GM18909 (cell line): ENCODE measurements around the gene DNAJC2.

Source experiments
- ATAC-seq: cut with Tn5 transposase; IDR thresholded peaks from one replicate; pipeline ENCODE4 v1.9.1; 2021; ENCODE audit warnings: mild to moderate bottlenecking; ENCODE audit not compliant: unreplicated experiment, poor library complexity

Gene DNAJC2, protein sequence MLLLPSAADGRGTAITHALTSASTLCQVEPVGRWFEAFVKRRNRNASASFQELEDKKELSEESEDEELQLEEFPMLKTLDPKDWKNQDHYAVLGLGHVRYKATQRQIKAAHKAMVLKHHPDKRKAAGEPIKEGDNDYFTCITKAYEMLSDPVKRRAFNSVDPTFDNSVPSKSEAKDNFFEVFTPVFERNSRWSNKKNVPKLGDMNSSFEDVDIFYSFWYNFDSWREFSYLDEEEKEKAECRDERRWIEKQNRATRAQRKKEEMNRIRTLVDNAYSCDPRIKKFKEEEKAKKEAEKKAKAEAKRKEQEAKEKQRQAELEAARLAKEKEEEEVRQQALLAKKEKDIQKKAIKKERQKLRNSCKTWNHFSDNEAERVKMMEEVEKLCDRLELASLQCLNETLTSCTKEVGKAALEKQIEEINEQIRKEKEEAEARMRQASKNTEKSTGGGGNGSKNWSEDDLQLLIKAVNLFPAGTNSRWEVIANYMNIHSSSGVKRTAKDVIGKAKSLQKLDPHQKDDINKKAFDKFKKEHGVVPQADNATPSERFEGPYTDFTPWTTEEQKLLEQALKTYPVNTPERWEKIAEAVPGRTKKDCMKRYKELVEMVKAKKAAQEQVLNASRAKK

DNA sequence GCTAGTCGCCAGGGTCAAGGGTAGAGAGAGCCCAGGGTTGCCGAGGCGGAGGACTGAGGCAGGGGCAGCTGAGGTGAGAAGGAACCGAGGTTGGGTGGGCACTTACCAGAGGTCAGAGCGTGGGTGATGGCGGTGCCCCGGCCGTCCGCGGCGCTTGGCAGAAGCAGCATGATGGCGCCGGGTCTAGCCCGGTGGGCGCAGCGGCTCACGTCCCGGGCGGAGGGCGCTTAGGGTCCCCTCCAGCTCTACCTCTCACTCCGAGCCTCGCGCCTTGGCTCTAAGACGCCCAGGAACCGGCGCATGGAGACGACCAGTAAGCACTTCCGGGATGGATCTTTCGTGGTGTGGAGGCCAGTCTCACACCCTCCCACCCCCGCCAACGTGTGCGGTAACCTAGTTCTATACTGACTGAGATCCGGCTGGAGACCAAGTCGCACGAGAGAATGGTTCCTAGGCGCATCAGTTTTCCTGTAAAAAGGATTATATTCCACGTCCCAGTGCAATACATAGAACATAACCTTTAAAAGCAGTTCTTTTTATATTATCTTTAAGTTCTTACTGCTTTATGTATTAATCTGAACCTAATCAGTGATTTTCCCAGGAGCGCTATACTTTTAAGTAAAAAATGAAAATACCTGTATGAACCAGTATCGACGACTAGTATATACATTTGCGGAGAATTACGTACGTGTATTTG is at the start of gene DNAJC2:
TSS of gene DNAJC2 (minus strand) at position 315 of the 697 bp plus-strand sequence. CDS start at position 170, 145 bp downstream.
- ATAC-seq, result peak; percentile 81

DNA sequence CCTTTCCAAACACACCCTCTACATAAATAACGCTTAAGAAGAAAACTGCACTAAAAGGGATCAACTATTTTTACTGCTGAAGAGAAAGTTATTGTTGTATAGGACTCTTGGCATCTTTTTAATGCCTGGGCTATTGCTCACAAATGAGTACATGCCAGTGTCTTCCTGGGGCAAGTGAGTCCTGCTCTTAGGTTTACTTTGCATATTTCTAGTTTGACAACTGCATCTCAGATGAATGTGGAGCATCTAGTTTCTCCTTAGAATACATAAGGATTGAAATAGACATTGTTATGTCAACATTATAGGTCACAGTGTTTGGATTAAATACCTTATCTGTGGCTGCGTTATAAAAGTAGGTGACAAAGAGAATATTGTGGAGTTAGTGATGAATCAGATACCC is 47.4 kb upstream of the DNAJC2 start:
- no peak for ATAC-seq

DNA sequence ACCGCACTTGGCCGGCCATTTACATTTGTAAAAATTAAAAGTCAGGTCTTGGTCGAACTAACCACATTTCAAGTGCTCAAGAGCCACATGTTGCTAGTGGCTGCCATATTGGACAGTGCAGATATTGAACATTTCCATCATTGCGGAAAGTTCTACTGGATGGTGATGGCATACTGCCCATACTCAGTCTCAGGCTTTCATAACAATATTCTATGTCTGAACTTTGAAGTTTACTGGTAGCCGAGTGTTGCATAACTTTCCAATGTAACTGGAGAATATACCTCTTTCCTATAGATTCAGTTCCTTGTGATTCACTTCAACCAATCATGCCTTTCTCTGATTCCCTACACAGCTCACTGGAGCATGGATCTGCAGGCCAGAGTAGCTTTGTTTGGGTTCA is 46.6 kb upstream of the DNAJC2 start:
- no peak for ATAC-seq

DNA sequence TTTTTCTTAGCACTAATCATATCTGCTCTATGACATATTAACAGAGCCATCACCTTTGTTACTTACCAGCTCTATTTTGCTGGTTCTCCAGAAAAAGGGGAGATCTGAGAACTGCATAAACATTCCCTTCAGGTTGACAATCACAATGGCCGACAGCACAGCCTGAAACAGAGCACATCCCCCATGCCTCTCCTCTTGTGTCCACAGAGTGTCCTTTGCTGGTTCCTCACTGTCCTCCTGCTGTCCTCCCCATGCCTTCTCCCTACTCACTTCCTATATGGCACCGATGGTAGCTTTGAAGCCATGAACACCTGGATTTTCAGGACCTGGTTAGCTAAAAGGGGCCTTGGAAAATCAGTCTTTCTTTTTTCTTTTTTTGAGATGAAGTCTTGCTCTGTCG is 44.7 kb upstream of the DNAJC2 start:
- no peak for ATAC-seq

DNA sequence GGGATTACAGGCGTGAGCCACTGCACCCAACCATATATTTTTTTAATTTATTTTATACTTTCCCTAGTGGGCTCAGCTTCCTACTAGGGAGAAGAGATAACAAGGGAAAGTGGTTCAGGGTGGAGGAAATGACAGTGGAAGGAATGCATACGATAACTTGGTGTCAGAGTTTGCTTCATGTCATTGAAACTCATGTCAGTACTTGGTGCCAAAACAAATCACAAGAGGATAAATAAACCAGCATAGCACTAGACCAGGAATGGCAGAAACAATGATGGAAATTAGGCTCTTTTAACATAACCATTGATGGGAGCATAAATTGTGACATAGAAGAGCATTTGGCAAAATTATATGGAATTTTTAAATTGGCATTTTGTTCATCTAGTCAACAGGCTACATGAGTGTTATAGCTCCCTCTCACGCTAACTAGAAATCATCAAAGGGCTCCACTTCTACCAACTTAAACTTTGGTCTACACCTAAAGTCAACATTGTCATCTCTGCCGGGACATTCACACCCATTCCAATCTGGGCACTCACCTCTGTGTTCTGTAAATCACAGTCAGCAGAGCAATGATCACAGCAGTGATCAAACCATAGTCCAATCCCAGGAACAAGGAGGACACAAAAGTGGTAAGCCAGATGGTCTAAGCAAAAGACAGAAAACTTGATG is 44.0 kb upstream of the DNAJC2 start:
- no peak for ATAC-seq

DNA sequence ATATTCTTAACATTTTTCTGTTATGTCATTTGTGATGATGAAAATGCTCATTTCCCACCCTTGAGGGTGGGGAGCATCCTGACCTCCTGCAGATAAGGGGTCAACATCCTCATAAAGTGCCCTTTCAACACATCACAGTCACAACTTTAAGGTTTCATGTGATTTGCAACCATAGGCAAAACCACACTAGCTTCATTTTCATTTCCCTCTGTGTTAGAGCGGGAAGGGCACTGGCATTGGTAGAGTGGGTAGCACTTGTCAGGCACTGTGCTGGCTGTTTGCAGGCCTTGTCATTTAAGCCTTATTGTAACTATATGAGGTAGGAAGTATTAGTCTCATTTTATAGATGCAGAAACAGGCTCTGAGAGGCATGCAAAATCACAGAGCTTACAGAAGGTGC is 42.7 kb upstream of the DNAJC2 start:
- no peak for ATAC-seq

DNA sequence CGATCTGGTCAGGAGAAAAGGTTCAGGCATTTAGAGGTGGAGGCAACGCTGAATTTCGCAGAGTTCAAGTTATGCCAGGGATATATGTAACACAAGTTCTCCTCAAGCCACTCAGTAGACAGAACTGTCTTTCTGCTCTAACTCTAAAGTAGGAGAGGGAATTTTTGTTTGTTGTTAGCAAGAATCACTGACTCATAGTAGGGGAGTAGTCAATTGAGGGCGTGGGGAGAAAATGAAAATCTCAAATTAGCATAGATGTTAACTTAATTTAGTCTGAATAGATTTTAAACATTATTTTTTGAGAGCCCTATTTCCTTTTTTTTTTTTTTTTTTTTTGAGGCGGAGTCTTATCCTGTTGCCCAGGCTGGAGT is 37.5 kb upstream of the DNAJC2 start:
- no peak for ATAC-seq

DNA sequence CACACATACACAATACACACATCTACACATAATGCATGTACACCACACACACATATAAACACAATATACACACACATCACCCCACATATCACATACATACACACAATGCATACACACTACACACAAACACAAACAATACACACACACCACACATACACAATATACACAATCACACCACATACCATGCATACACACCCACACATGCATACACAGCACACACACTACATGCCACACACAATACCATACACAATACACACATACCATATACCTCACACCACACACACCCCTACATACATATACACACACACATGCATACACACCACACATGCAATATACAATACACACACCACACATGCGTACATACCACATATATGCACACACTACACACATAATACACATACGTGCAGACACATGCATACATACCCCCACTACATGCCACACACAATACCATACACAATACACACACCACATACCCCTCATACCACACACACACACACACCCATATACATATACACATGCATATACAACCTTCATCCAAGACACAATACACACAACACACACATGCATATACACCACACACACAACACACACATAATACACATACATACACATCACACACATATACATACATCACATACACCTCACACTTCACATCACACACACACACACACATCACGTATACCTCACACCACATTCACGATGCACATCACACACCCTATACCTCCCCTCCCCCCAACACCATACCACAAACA is 36.9 kb upstream of the DNAJC2 start:
- ATAC-seq, result no peak

DNA sequence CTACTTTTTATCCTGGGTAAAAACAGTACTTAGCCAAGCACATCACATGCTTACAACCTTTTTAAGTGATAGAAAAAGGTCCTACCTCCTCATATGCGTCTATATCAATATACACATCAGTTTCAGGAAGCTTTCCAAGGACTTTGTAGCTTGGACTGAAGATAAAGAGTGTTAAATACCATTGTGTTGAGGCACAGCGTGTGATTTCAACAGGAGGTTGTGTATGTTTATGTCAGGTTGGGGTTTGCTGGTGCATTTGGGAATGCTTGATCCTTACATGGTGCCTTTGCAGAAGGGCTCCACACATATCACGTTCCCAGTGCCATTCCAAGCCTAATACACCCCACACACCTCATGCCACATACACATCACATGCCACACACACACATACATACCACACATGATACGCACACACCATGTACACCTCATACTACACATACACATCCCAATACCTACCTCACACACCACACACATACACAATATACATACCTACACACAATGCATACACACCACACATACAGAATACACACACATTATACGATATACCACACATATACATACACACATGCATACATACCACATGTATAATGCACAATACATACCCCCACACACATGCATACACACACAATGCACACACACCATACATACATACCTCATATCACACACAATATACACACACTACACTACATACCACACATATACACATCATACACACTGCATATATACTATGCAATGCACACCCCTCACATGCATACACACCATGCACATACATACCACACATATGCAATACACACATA is 36.0 kb upstream of the DNAJC2 start:
- no peak for ATAC-seq

DNA sequence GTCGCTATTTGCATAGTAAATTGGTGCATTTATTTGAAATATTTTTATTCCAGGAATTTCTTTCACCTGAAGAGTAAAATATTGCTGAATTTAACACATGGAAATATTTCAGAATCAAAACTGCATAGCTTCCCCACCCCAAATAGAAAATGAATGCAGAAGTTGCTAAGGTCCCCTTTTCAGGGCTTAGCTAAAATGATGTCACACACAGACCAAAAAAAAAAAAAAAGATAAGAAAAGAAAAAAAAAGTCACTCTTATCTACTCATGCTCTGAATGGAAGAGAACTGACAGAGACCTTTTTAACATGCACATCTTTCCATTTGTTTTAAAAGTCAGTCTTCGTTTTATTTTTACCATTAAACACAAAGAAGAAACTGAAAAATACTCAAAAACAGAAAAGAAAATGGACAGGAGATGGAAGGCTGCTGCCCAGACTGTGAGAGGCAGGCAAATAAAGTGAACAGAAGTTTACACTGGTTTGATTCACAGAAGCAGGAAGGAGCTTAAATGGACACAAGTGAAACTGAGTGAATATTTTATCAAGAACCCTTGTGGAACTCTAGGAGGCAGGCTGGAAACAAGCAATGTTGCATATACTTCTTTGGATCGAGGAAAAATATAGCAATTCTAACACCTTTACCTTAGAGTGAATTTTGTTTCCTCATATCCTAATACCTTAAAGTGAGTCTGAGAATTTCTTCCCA is 34.9 kb upstream of the DNAJC2 start:
- no peak for ATAC-seq

DNA sequence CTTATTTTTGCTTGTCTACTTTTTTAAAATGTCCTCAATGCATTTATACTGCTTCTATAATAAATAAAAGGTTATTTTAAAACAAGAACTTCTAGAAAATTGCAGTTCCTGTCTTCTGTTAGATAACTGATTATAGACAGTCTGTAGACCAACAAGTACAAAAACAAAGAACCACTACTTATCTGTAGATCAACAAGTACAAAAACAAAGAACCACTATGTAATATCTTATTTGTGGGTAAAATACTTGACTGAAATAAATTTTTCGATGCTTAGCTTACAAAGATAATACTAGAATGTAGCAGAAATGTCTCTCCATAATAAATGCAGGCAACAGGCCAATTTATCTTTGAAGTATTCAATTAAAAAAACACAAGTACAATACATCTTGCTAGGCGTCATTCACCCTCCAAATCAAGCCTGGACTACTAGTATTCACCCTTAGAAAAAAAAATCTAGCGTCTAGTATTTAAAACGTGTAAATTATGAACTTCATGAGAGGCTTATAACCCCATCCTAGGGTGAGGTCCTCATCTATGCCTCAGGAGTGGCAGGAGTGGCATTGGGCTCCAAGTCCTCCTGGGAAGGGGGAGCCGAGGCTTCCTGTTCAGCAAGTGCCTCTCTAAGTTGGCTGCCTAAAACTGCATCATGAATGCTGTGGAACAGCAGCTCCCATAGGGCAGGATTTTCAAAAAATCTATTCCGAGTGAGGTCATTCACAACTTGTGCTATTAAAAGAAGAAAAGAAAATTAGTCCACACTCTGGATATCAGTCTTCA is 29.5 kb upstream of the DNAJC2 start:
- no peak for ATAC-seq

DNA sequence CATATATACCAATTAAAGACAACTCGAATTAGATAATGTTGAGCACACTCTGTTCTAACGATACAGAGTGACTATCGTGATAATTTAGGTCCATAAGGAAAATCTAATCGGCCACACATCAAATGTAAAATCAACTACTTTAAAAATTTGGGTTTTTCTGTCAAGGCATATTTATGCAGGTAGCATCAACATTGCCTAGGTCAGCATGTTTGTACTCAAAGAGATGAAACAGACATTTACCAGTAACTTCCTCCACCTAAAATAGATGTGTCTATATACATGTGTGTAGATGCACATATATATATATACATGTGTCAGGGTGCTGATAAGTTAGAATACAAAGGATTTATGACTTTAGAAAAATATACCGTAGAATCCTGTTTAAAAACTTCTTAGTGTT is 24.9 kb upstream of the DNAJC2 start:
- ATAC-seq, result no peak

DNA sequence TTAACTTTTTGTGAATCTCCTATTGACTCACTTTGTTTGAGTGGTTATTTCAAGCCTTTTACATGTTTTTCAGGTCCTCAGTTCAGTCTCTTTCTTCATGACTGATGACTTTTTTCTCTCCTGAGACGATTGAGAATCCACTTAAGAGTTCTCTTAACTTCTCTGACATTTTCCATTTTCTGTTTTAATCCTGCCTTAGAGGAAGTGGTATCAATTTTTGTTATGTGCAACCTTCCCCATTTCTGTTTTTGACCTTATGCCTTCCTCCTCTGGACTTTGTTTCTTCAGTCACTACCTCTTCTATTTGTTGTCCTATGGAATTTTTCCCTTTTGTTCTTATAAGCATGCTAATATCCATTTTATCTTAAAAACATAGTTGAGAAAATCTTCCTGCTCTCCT is 5.2 kb upstream of the DNAJC2 start:
- no peak for ATAC-seq

DNA sequence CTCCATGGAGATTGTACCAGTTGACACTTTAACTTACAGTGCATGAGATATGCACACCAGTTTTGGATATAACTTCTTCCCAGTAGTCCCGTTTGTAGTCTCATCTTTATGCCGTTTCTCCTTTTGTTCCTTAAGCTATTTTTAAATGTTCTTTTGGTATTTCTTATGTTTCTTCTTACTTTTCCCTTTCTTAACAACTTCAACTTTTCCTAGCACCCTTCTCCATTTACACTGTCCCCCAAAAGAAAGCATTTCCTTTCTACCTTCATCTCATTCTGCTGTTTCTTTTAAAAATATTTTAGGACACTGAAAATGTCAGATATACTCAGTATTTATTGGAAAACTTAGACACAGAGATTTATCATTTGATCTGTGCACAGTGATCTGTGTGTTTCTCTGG is 4.4 kb upstream of the DNAJC2 start:
- ATAC-seq, result no peak

DNA sequence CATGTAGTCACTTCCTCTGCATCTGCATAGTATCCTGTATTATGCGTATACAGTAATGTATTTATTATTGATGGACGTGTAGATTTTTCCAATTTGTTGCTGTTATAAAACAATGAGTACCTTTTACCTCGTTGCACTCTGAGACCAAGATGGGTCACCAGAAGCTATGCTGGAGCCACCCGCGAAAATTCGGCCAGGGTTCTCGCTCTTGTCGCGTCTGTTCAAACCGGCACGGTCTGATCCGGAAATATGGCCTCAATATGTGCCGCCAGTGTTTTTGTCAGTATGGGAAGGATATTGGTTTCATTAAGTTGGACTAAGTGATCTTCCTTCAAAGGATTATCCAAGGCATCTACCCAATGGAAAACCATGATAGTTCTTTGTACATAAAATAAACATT is 3.9 kb upstream of the DNAJC2 start:
- ATAC-seq, result no peak

DNA sequence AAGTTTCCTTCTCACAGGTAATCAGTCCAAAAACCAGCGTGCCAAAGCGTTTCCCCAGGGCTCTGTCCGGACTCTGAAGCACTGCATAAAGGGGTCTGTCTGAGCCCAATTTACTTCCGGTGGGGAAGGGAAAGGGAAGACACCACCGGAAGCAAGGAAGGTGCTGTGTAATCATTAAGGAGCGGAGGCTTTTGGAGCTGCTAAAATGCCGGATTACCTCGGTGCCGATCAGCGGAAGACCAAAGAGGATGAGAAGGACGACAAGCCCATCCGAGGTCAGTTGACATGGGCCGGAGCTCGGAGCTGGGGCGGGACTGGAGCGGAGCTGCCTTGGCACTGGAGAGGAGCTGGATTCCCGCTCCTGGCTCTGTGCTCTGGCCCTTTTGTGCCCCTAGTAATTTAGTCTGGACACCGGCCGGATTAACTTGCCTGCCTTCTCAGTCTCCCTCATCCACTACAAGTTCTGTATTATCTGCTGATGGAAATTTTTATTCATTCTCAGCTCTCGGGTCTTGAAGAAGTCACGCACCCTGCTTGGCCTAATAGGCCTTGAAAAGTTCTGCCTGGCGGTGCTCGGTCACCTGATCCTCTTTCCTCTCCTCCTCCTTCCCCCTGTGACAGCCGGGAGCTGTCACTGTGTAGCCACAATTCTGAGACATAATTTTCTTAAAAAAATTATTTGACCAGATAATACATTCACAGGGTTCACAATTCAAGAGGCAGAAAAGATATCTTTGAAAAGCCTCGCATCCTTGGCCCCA is 3.1 kb upstream of the DNAJC2 start, which contains the start of gene PSMC2:
TSS of gene PSMC2 (plus strand) at position 137 of the 761 bp plus-strand sequence. CDS start at position 206, 69 bp downstream.
- peak; percentile 75 for ATAC-seq

DNA sequence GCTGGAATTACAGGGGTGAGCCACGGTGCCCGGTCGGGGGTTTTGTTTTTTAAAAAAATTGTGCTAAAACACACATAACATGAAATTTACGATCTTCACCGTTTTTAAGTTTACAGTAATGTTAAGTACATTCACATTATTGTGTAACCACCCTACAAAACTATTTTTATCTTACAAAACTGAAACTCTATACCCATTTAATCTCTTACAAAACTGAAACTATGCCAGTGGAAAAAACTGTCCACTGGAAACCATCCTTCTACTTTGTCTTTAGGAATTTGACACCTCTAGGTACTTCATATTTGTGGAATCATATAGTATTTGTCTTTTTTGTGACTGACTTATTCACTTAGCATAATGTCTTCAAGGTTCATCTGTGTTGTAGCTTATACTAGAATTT is 1.8 kb upstream of the DNAJC2 start:
- ATAC-seq, result no peak
